Right ventricle myocardium superior (tissue), 1 donor: Measurements from ENCODE around the gene CLDN6. TPM values are rescaled to one million over a fixed set of nuclear protein-coding genes. Genes with fewer than 3 reads are reported as not detected.

Experiments used
- ATAC-seq: fragments of 200-7000 bp; cut with Tn5 transposase; one replicate; pipeline ENCODE4 v1.9.1; 2020; ENCODE audit warnings: mild to moderate bottlenecking; ENCODE audit not compliant: poor library complexity
- DNase-seq: peaks from one replicate; pipeline ENCODE4 v3.0.0-alpha.2; 2020
- intact Hi-C: fragments of 100-400 bp; cut with DNase I; formaldehyde crosslinking; loops from one replicate; pipeline ENCODE4 v1.11.2; 2022
- total RNA-seq: library from RNA; stranded (reverse); fragmentation: NEBNext Ultra II Directional; extraction: Animal tissue kit (Norgen Biotek cat#: 25700); gene quantifications from one replicate; pipeline ENCODE4 v1.2.1, GENCODE V29; 2021
- donor health status: DM: no; HTN: yes; CAD: no; lungs with severe emphysema.

CLDN6 gene
- total RNA-seq, 1 donor from 2014 or later: not detected

DNA sequence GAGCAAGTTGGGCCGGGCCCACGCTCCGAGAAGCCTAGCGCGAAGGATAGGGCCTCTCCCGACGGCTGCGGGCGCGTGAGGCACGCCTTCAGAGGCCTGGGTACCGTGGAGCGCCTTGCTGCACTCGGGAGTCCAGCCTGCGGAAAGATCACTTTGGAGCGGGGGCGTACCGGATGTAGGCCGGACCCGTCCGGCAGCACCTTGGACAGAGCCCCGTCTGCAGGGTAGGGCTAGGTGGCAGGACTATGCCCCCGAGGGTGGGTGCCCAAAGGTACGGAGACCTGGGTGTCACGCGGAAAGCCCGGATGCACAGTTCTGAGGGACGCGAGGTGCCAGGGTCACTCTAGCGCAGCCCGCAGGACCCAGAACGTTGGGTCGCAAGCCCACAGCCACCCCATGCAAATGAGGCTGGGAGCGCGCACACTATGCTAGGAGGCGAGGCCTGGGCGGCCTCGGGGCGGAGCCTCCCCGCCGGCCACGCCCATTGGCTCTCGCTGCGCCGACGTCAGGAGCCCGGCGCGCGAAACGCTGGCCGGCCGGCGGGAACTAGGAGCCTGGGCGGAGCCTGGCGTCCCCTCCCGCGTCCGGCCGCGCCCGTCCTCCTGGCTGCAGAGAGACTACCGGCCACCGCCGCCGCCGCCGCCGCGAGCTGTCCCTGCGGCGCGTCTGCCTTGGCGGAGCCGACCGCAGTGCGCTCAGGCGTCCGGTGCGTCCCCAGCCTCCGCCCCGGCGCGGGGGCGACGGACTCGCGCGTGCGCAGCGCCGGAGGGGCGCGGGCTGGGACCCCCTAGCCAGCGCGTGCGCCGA lies 49.0 kb downstream of the CLDN6 start, which contains the start of gene PAQR4:
PAQR4 (plus strand) TSS at position 611 of the 807 bp plus-strand sequence. CDS start 327 bp downstream, outside the sequence.
- intact Hi-C loops: no loop called here
- peak; percentile 93 for DNase-seq
- peak; percentile 96 for ATAC-seq

- intact Hi-C loops: no loop called here
- DNase-seq (no peak), ATAC-seq (no peak)
Measured at GRCh38 chr16:2968368-2968737, 49.6 kb downstream of the CLDN6 start.

DNA sequence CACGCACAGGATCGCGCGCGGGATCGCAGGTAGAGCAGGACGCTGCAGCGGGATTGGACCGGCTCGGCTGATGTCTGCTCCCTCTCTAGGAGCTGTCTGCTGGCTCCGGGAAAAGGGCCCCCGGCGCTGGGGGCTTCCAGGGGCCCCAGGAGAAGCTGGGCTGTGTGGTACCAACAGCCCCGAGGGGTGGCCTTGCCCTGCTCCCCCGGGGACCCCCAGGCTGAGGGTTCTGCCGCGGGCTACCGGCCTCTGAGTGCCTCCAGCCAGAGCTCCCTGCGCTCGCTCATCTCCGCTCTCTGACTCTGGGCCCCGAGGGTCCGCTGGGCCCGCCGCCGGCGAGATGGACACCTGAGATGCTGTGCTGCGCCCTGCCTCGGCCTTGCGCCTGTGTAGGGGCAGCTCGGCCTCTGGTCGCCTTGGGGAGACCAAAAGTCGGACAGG lies 50.2 kb downstream of the CLDN6 start:
- ATAC-seq (no peak), DNase-seq (no peak)
- intact Hi-C loops: no loop called here

DNA sequence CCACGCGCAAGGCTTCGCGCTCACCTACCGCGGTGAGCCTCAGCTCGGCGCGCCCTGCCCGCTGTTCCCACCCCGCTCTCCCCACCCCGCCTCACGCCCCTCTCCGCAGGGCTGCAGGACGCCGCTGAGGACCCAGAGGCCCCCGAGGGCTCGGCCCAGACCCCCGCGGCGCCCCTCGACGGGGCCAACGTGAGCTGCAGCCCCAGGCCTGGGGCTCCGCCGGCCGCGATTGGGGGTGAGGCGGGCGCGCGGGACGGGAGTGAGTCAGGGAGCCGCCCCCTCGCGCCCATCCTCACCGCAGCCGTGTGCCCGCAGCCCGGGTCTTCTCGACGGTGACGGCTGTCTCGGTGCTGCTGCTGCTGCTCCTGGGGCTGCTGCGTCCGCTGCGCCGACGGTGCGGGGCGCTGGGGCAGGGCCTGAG lies 50.8 kb downstream of the CLDN6 start:
- intact Hi-C loops: no loop called here
- ATAC-seq (no peak), DNase-seq (no peak)

DNA sequence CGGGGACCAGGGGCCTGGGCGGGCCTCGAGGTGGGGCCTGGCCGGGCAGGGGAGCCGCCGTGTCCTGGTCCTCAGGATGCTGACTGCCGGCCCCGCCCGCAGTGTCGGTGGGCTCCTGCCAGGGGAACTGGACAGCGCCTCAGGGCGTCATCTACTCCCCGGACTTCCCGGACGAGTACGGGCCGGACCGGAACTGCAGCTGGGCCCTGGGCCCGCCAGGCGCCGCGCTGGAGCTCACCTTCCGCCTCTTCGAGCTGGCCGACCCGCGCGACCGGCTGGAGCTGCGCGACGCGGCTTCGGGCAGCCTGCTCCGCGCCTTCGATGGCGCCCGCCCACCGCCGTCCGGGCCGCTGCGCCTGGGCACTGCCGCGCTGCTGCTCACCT lies 51.2 kb downstream of the CLDN6 start:
- DNase-seq (no peak), ATAC-seq (no peak)
- intact Hi-C loops: no loop called here

- no peak for DNase-seq
- intact Hi-C loops: no loop called here
Measured at GRCh38 chr16:2966043-2966807, 51.8 kb downstream of the CLDN6 start.

More at GRCh38 chr16:2966043-2966807, 51.8 kb downstream of the CLDN6 start:
- ATAC-seq: no peak

Other genes with a start within 250 kb of the CLDN6 start
- 299 TPM for gene ELOB, start 240.9 kb downstream of the CLDN6 start, total RNA-seq
- gene PRSS33, start 230.6 kb downstream of the CLDN6 start, total RNA-seq: not detected
- not detected for gene PRSS41, start 219.7 kb downstream of the CLDN6 start, total RNA-seq
- gene PRSS21, start 200.9 kb downstream of the CLDN6 start, total RNA-seq: not detected
- not detected for gene ZG16B, start 187.9 kb downstream of the CLDN6 start, total RNA-seq
- not detected for gene PRSS22, start 160.0 kb downstream of the CLDN6 start, total RNA-seq
- gene FLYWCH2, start 135.0 kb downstream of the CLDN6 start, total RNA-seq: 27.9 TPM
- 36.8 TPM for gene FLYWCH1, start 106.3 kb downstream of the CLDN6 start, total RNA-seq
- not detected for gene KREMEN2, start 53.9 kb downstream of the CLDN6 start, total RNA-seq
- gene PAQR4, start 48.8 kb downstream of the CLDN6 start, total RNA-seq: 7.7 TPM
- gene PKMYT1, start 37.7 kb downstream of the CLDN6 start, total RNA-seq: 1.1 TPM
- 0.73 TPM for gene CLDN9, start 5.3 kb downstream of the CLDN6 start, total RNA-seq
- 29.4 TPM for gene TNFRSF12A, start 2.2 kb upstream of the CLDN6 start, total RNA-seq
- 53.5 TPM for gene HCFC1R1, start 5.8 kb upstream of the CLDN6 start, total RNA-seq
- 11.0 TPM for gene THOC6, start 5.9 kb upstream of the CLDN6 start, total RNA-seq
- gene BICDL2, start 18.8 kb upstream of the CLDN6 start, total RNA-seq: not detected
- 1.3 TPM for gene MMP25, start 28.4 kb upstream of the CLDN6 start, total RNA-seq
- 42.6 TPM for gene IL32, start 47.5 kb upstream of the CLDN6 start, total RNA-seq
- gene ZSCAN10, start 81.1 kb upstream of the CLDN6 start, total RNA-seq: not detected
- gene ZNF205, start 94.4 kb upstream of the CLDN6 start, total RNA-seq: 6.9 TPM
- 6.1 TPM for gene ZNF213, start 116.8 kb upstream of the CLDN6 start, total RNA-seq
- gene OR1F1, start 170.0 kb upstream of the CLDN6 start, total RNA-seq: not detected
- 4.1 TPM for gene ZNF200, start 217.0 kb upstream of the CLDN6 start, total RNA-seq
- gene MEFV, start 238.4 kb upstream of the CLDN6 start, total RNA-seq: 0.78 TPM